Activated CD8-positive, alpha-beta T cell treated with anti-CD3 and anti-CD28 coated beads for 36 hours (primary cell): ENCODE data around the gene U2AF2. TPM values are rescaled to one million over a fixed set of nuclear protein-coding genes. Genes with fewer than 3 reads are reported as not detected.

ENCODE experiments used
- ATAC-seq: fragments of 200-7000 bp; cut with Tn5 transposase; one replicate; pipeline ENCODE4 v1.10.0; 2021; ENCODE audit warnings: mild to moderate bottlenecking, moderate library complexity
- CTCF ChIA-PET: fragments of 350-600 bp; sonication (Branson Sonifier 250); formaldehyde crosslinking; loops from one replicate; lab custom pipeline; 2021; ENCODE audit warnings: antibody characterized with exemption; lab: Charles Lee
- POLR2A ChIA-PET: fragments of 350-600 bp; sonication (Branson Sonifier 250); formaldehyde crosslinking; loops from one replicate; lab custom pipeline; 2021; ENCODE audit warnings: antibody characterized with exemption; lab: Charles Lee
- DNase-seq: peaks from one replicate; pipeline ENCODE4 v3.0.0-alpha.2; 2020
- H3K27ac Mint-ChIP-seq: one replicate; pipeline ENCODE4 v1.8.0; 2021; ENCODE audit warnings: mild to moderate bottlenecking, mixed read lengths
- H3K27me3 Mint-ChIP-seq: one replicate; pipeline ENCODE4 v1.8.0; 2021; ENCODE audit warnings: mixed read lengths
- H3K36me3 Mint-ChIP-seq: one replicate; pipeline ENCODE4 v1.8.0; 2021; ENCODE audit warnings: low read depth, mixed read lengths
- H3K4me1 Mint-ChIP-seq: one replicate; pipeline ENCODE4 v1.8.0; 2021; ENCODE audit warnings: low read depth, mixed read lengths
- H3K4me3 Mint-ChIP-seq: one replicate; pipeline ENCODE4 v1.8.0; 2021; ENCODE audit warnings: mild to moderate bottlenecking, moderate library complexity, mixed read lengths
- H3K9me3 Mint-ChIP-seq: one replicate; pipeline ENCODE4 v1.8.0; 2021; ENCODE audit warnings: mixed read lengths
- CTCF ChIP-seq: fragments of 200-600 bp; IDR thresholded peaks from one replicate; pipeline ENCODE4 v1.8.0; 2022; ENCODE audit warnings: antibody characterized with exemption, mild to moderate bottlenecking
- intact Hi-C: fragments of 100-400 bp; cut with micrococcal nuclease; formaldehyde crosslinking; loops from one replicate; pipeline ENCODE4 v1.10.0; 2022
- total RNA-seq, 2 experiments: library from RNA; stranded (reverse); gene quantifications; one replicate each; pipeline ENCODE4 v1.2.3, GENCODE V29; 2021

U2AF2 gene
- total RNA-seq, result 100 to 1,000 TPM; 304 to 306 TPM

GRCh38 chr19:55654868-55655647 lies at the start of gene U2AF2:
Gene U2AF2 (plus strand): TSS chr19:55655035. CDS start chr19:55655105, 70 bp downstream.
- intact Hi-C loops, result loop anchor here (10.0 kb wide), 1 partner anchor 400 kb away; the partner anchor contains the start of gene PPP6R1
- Mint-ChIP-seq H3K27me3 (no peaks in the 10 kb centered on the region), H3K4me1 (peaks cover 39% of the 10 kb centered on the region), H3K9me3 (no peaks in the 10 kb centered on the region), H3K27ac (peak within 1 kb of the TSS; percentile 99), H3K4me3 (peak within 1 kb of the TSS; percentile 98), H3K36me3 (peaks cover 42% of the 10 kb centered on the region)
- peak; percentile 48 for ATAC-seq
- DNase-seq, result peak; percentile 96
- no peak for TF ChIP-seq CTCF
- CTCF ChIA-PET, result interaction anchor here (0.8 to 3.4 kb wide), 11 partner anchors 10 to 179 kb away, joined by 3 to 45 read pairs (median 7); partner anchors contain the start of genes FIZ1, ZNF524 and ZNF865
- POLR2A ChIA-PET, result interaction anchor here (0.7 to 1.7 kb wide), 7 partner anchors 10 to 271 kb away, joined by 3 to 11 read pairs (median 4); partner anchors contain the start of genes TMEM238 and ZNF581

GRCh38 chr19:55605207-55605636 lies 49.6 kb upstream of the U2AF2 start:
- DNase-seq, result peak; percentile 99
- Mint-ChIP-seq H3K4me3 (peak overlapping the region; percentile 80), H3K27me3 (no peaks in the 10 kb centered on the region), H3K36me3 (peaks cover 30% of the 10 kb centered on the region), H3K9me3 (peaks cover 2% of the 10 kb centered on the region), H3K4me1 (peaks cover 53% of the 10 kb centered on the region), H3K27ac (peak overlapping the region; percentile 91)
- CTCF ChIA-PET, result interaction anchor here (1.0 to 2.4 kb wide), 18 partner anchors 12 to 138 kb away, joined by 3 to 22 read pairs (median 8); partner anchors contain the start of genes U2AF2 and ZNF784
- POLR2A ChIA-PET, result interaction anchor here (1.0 to 2.5 kb wide), 6 partner anchors 8 to 214 kb away, joined by 3 to 26 read pairs (median 4); partner anchors contain the start of gene ZNF784
- intact Hi-C loops, result no loop called here
- peak; percentile 86 for ATAC-seq
- no peak for TF ChIP-seq CTCF

- Mint-ChIP-seq H3K36me3 (peaks cover 35% of the 10 kb centered on the region), H3K9me3 (peaks cover 2% of the 10 kb centered on the region)
Observed at GRCh38 chr19:55605637-55606470, 49.0 kb upstream of the U2AF2 start, which contains the start of gene ZNF865. Gene ZNF865 (plus strand): TSS chr19:55605647. CDS start chr19:55613619, 7,972 bp downstream.

GRCh38 chr19:55606471-55606787 lies 48.4 kb upstream of the U2AF2 start:
- no peaks in the 10 kb centered on the region for H3K27me3 Mint-ChIP-seq
- intact Hi-C loops, result no loop called here
- peaks cover 2% of the 10 kb centered on the region for H3K9me3 Mint-ChIP-seq
- TF ChIP-seq CTCF, result peak; percentile 13
- ChIA-PET POLR2A (interaction anchor here (1.0 to 2.5 kb wide), 7 partner anchors 9 to 36 kb away, joined by 3 to 26 read pairs (median 5); partner anchors contain the start of genes ZNF579 and ZNF784), CTCF (interaction anchor here (0.8 to 2.4 kb wide), 30 partner anchors 11 to 139 kb away, joined by 3 to 22 read pairs (median 6); partner anchors contain the start of genes CCDC106, NAT14, U2AF2 and ZNF628)
- peaks cover 55% of the 10 kb centered on the region for H3K4me1 Mint-ChIP-seq
- ATAC-seq (no peak), DNase-seq (no peak)
- peaks cover 38% of the 10 kb centered on the region for H3K36me3 Mint-ChIP-seq
- peak overlapping the region; percentile 92 for H3K4me3 Mint-ChIP-seq
- H3K27ac Mint-ChIP-seq, result peak overlapping the region; percentile 96

More at GRCh38 chr19:55605637-55606470, 49.0 kb upstream of the U2AF2 start, which contains the start of gene ZNF865:
- Mint-ChIP-seq H3K27ac (peak within 1 kb of the TSS; percentile 96), H3K27me3 (no peaks in the 10 kb centered on the region), H3K4me1 (peaks cover 56% of the 10 kb centered on the region), H3K4me3 (peak within 1 kb of the TSS; percentile 92)
- DNase-seq, result peak; percentile 87
- peak; percentile 26 for ATAC-seq
- ChIA-PET POLR2A (interaction anchor here (1.0 to 2.5 kb wide), 7 partner anchors 10 to 36 kb away, joined by 3 to 26 read pairs (median 5); partner anchors contain the start of genes ZNF579 and ZNF784), CTCF (interaction anchor here (0.8 to 2.4 kb wide), 30 partner anchors 11 to 138 kb away, joined by 3 to 22 read pairs (median 6); partner anchors contain the start of genes CCDC106, NAT14, U2AF2 and ZNF628)
- peak; percentile 66 for TF ChIP-seq CTCF
- intact Hi-C loops, result no loop called here
